ENCODE data around the gene LDLRAP1.

DNA sequence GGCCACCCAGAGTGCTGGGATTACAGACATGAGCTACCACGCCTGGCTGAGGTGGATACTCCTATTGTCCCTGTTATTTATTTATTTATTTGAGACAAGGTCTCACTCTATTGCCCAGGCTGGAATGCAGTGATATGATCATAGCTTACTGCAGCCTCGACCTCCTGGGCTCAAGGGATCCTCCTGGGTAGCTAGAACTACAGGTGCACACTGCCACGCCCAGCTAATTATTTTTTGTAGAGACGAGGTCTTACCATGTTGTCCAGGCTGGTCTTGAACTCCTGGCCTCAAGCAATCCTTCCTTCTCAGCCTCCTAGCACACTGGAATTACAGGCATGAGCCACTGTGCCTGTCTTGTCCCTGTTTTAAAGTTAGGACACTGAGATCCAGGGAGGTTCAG, 5.2 kb downstream of the LDLRAP1 start:
- TF ChIP-seq, protein P1, sequence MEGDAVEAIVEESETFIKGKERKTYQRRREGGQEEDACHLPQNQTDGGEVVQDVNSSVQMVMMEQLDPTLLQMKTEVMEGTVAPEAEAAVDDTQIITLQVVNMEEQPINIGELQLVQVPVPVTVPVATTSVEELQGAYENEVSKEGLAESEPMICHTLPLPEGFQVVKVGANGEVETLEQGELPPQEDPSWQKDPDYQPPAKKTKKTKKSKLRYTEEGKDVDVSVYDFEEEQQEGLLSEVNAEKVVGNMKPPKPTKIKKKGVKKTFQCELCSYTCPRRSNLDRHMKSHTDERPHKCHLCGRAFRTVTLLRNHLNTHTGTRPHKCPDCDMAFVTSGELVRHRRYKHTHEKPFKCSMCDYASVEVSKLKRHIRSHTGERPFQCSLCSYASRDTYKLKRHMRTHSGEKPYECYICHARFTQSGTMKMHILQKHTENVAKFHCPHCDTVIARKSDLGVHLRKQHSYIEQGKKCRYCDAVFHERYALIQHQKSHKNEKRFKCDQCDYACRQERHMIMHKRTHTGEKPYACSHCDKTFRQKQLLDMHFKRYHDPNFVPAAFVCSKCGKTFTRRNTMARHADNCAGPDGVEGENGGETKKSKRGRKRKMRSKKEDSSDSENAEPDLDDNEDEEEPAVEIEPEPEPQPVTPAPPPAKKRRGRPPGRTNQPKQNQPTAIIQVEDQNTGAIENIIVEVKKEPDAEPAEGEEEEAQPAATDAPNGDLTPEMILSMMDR (IDR thresholded peaks at IDR 0.05): no peak
- TF ChIP-seq EZH2 (IDR thresholded peaks at IDR 0.05; ENCODE audit: borderline replicate concordance, insufficient read depth, low read depth, low read length, poor library complexity, severe bottlenecking): no peak

Measured in B cell (primary cell).